AG10803 (cell line): ENCODE results near the gene MS4A8.
"Not testable (repeated sequence)": the region's sequence is repeated elsewhere in the genome, so short reads cannot be mapped to it uniquely, and the experiment has no call there.

Experiments
- DNase-seq: peaks from one replicate; pipeline ENCODE4 v3.0.0; 2010; ENCODE audit warnings: low read depth
- H3K4me3 ChIP-seq: 2 replicates; pipeline ENCODE4 v1.5.1; 2011; ENCODE audit warnings: mild to moderate bottlenecking, low read length, control low read depth
- TF ChIP-seq, protein P1 (sequence below): conservative IDR thresholded peaks from 2 replicates; pipeline ENCODE4 v1.5.1; 2011; ENCODE audit warnings: mild to moderate bottlenecking, low read length, control low read depth, inconsistent platforms

Gene MS4A8

DNA sequence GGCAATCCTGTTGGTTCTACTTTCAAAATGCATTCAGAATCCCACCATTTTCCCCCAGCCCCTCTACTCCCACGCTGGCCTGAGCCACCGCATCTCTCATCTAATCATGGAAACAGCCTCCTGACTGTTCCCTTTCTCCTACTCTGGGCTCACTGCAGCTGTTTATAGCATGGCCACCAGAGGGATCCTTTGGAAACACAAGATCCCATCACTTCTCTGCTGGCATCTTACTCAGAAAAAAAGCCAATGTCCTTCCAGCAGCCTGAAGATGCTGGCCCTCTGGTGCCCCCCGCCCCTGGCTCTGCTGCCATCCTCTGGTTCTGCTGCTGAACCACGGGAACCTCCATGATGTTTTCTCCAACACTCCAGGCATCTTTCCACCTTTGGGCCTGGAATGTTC lies 11.1 kb downstream of the MS4A8 start:
- H3K4me3 ChIP-seq, result no peak overlapping the region
- DNase-seq, result no peak
- TF ChIP-seq, protein P1, sequence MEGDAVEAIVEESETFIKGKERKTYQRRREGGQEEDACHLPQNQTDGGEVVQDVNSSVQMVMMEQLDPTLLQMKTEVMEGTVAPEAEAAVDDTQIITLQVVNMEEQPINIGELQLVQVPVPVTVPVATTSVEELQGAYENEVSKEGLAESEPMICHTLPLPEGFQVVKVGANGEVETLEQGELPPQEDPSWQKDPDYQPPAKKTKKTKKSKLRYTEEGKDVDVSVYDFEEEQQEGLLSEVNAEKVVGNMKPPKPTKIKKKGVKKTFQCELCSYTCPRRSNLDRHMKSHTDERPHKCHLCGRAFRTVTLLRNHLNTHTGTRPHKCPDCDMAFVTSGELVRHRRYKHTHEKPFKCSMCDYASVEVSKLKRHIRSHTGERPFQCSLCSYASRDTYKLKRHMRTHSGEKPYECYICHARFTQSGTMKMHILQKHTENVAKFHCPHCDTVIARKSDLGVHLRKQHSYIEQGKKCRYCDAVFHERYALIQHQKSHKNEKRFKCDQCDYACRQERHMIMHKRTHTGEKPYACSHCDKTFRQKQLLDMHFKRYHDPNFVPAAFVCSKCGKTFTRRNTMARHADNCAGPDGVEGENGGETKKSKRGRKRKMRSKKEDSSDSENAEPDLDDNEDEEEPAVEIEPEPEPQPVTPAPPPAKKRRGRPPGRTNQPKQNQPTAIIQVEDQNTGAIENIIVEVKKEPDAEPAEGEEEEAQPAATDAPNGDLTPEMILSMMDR, result no peak; the same call in 1 of the 2 replicates

DNA sequence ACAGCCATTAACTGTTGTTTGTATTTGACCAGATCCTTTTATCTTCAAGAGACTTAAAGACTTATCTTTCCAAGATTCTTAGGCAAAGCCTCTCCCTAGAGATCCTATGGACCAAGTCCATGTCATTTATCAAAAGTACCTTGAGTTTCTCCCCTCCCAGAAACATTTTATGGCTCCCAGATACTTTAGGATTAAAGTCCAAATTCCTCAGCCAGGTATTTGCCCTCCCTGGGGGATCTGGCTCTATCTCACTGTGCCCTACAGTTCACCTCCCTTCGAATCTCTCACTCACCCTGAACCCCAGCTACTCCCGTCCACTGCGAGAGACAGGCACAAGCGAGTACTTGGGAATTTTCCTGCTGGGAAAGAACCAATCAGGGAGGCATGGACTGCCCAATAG lies 11.9 kb downstream of the MS4A8 start:
- no peak overlapping the region for H3K4me3 ChIP-seq
- DNase-seq, result no peak
- TF ChIP-seq, protein P1, result no peak

GRCh38 chr11:60713423-60713822 lies 14.0 kb downstream of the MS4A8 start:
- DNase-seq, H3K4me3 ChIP-seq: not testable (repeated sequence)

DNA sequence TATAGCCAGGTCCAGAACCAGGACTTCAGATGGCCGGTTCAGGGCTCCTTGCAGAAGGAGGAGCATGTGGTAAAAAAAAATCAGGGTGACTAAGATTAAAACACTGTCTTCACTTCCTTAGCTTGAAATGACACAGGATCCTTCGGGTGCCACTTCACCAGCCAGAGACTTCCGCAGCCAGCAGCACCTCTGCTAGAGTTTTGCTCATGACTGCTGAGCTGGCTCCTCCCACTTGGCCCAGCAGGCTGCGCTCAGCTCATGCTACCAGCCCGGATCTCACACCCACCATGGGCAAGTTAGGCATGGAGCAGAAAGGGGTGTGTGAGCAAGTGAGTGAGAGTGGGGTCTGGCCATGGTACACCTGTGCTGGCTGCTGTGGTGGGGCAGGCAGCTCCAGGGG lies 18.5 kb downstream of the MS4A8 start:
- no peak for DNase-seq
- H3K4me3 ChIP-seq, result no peak overlapping the region
- TF ChIP-seq, protein P1, result no peak

GRCh38 chr11:60718524-60719316 lies 19.3 kb downstream of the MS4A8 start:
- DNase-seq, result no peak
- H3K4me3 ChIP-seq, result no peak overlapping the region
- TF ChIP-seq, protein P1, result no peak

DNA sequence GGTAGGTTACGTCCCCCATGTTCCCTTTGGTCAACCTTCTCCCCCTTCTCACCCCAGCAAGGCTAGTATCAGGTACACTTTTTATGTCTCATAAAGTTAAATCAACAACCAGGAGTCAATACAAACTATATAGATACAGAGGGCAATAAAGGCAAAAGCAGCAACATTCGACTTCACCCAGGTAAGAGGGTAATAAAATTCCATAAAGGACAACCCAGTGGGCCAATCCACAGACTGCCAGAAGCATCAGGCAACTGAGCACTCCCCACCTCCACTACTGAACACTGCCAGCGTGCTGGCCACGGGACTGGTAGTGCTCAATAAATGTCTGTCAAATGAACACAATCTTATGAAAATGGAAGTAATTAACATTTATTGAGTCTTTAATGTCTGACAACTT lies 20.0 kb downstream of the MS4A8 start:
- no peak for DNase-seq
- no peak overlapping the region for H3K4me3 ChIP-seq
- TF ChIP-seq, protein P1, result no peak

DNA sequence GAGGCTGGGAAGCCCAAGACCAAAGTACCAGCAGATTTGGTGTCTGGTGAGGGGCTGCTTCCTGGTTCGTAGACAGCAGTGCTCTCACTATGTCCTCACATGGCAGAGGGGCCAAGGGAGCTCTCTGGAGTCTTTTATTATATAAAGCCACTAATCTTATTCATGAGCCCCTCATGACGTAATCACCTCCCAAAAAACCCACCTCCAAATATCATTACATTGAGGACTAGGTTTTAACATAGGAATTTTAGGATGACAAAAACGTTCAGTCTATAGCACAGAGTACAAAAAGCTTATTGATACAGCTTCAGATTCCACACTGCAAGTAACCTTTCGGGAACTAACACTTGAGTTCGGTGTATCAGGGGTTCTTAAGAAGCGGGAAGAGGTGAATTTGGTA lies 21.0 kb downstream of the MS4A8 start:
- no peak for DNase-seq
- TF ChIP-seq, protein P1, result no peak

DNA sequence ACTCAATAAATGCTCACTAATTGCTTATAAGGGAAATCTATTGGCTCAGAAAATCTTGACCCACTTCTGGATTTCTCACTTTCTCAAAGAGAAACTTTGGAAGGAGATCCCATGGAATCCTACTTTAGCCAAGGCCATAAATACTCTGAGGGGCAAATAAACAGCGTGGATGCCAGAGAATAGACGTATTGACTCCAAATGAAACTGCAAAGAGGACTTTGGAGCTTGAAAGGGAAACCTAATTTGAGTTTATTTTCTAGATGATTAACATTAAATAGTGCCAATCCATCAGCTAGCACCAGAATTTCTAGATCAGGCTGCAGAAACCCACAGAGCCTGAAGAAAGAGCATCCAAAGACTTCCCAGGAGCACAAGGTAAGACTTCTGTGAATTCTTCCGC lies 25.0 kb downstream of the MS4A8 start, which contains the start of gene MS4A18:
TSS of gene MS4A18 (plus strand) at position 301 of the 400 bp plus-strand sequence.
- DNase-seq, result no peak
- TF ChIP-seq, protein P1, result no peak
- H3K4me3 ChIP-seq, result no peak within 1 kb of the TSS

More for the DNA sequence above, 21.0 kb downstream of the MS4A8 start:
- no peak overlapping the region for H3K4me3 ChIP-seq
